Prostate gland (tissue), 2 donors: ENCODE measurements around the gene KPNA3.

Experiments
- CTCF ChIP-seq, 4 experiments: fragments of 200-600 bp in 2 of 4; fragments of 450-650 bp in 2 of 4; sonication (generic) in 2 of 4; IDR thresholded peaks; 1 replicate in 3 of 4; 2 replicates in 1 of 4; pipeline ENCODE4 v1.5.1; 2016 to 2019; ENCODE audit warnings: antibody characterized with exemption in 4 of 4, mild to moderate bottlenecking in 2 of 4, moderate library complexity in 2 of 4
- POLR2A ChIP-seq: fragments of 450-650 bp; IDR thresholded peaks from one replicate; pipeline ENCODE4 v1.6.1; 2016; ENCODE audit warnings: antibody characterized with exemption, mild to moderate bottlenecking

- TF ChIP-seq CTCF (IDR thresholded peaks at IDR 0.05) = no peak
- TF ChIP-seq POLR2A = no peak
Observed at GRCh38 chr13:49681842-49682435, 110.5 kb downstream of the KPNA3 start.
